HG03439 (cell line): ENCODE results near the gene RBMS3.

Experiments used
- ATAC-seq: cut with Tn5 transposase; IDR thresholded peaks from one replicate; pipeline ENCODE4 v1.9.1; 2021; ENCODE audit warnings: mild to moderate bottlenecking, moderate library complexity; ENCODE audit not compliant: unreplicated experiment

RBMS3 gene

DNA sequence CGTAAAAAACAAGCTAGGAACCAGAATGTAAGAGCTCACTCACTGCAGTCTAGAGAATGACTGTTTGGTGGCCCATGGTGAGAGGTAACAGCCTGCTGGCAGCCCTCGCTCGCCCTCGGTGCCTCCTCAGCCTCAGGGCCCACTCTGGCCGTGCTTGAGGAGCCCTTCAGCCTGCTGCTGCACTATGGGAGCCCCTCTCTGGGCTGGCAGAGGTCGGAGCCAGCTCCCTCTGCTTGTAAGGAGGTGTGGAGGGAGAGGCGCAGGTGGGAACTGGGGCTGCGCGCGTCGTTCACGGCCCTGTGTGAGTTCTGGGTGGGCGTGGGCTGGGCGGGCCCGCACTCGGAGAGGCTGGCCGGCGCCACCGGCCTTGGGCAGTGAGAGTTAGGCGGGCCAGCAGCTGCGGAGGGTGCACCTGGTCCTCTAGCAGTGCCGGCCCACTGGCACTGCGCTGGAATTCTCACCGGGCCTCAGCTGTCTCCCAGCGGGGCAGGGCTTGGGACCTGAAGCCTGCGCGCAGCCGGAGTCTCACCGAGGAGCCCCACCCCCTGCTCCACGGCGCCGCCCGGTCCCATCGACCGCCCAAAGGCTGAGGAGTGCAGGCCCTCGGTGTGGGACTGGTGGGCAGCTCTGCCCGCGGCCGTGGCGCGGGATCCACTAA lies 420.6 kb downstream of the RBMS3 start:
- ATAC-seq, result no peak

- ATAC-seq, result no peak
These were observed 425.3 kb downstream of the RBMS3 start for GRCh38 chr3:29705906-29706844.

GRCh38 chr3:29708884-29709283 lies 428.0 kb downstream of the RBMS3 start:
- no peak for ATAC-seq

GRCh38 chr3:29711255-29711771 lies 430.4 kb downstream of the RBMS3 start:
- no peak for ATAC-seq

- no peak for ATAC-seq
These were observed 435.3 kb downstream of the RBMS3 start for GRCh38 chr3:29716213-29716612.

GRCh38 chr3:29718661-29719065 lies 437.8 kb downstream of the RBMS3 start:
- ATAC-seq, result no peak

DNA sequence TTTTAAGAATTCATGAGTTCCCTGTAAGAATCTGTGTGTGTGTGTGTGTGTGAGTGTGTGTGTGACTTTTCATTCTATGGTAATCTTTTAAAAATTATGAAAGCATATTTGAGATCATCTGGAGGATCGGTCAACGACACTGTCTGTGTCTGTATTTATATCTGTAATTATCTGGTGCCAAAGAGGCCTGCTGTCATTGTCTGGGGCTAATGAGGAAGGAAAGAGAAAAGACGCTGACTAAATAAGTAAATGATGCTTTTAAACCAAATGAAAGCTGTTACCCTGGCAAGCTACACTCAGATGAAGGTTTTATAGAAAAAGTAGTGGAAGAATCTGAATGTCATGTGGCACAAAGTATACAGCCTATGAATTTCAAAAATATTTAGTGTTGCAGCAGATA lies 439.8 kb downstream of the RBMS3 start:
- ATAC-seq, result no peak

GRCh38 chr3:29721789-29722188 lies 440.9 kb downstream of the RBMS3 start:
- ATAC-seq, result no peak

DNA sequence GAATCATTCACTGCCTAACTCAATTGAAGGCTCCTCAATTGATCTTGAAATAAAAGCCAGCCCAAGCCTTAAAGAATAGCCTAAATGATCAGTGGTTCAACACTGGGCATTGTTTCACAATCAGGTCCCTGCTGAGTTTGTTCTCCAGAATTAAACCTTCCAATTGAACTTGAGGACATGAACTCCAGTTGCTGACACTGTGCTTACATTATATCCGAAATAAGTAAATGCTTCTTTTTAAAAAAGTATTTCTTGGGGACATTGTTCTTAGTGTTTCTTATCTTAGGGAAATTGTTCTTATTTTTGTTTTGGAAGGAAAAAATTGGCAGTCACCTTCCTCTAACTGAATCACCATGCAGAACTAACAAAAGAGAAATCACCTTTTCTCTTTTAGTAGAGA lies 450.2 kb downstream of the RBMS3 start:
- ATAC-seq, result no peak

- ATAC-seq, result no peak
These were observed 460.4 kb downstream of the RBMS3 start for GRCh38 chr3:29741231-29741630.

- ATAC-seq, result no peak
These were observed 464.5 kb downstream of the RBMS3 start for GRCh38 chr3:29745232-29745870.

DNA sequence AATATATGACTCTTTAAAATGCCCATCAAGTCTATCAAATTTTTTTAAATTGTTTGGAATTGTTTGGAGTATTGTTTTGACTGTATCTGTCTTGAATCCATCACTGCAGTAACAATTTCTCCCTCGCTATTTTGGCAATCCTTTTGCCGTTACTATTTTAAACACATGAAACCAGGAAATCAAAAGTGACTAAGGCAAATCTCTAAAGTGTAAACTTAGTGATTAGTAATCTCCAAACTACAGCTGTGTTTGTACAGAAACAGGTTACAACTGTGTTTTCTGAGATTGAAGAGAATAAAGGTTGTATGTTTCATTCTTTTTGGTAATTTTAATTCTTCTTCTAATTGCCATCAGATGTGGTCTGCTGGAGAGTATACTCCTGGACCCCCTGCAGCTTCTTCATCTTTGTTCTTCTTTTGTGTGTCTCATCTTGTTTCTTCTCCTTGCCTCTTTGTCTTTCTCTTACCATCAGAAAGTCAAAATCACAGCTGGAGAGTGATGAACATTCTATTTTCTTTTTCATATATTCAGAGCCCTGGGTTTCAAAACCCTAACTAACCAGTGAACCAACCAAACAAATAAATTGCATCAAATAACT lies 465.4 kb downstream of the RBMS3 start:
- ATAC-seq, result no peak

DNA sequence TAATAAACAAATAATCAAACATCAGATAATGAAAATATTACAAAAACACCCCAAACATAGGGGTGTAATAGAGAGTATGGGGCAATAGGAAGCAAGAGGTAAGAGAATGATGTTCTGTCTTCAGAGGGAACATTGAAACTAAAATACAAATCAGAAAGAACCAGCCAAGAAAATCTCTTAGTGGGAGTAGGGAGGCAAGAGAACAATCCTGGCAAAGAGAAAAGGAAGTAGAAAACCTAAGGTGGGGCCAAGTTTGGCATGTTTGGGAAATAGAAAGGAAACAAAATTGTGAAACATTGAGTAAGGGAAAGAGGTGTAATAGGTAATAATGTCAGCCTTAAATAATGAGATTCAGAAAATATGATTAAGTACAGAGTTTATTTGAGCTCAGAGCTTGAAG lies 467.1 kb downstream of the RBMS3 start:
- ATAC-seq, result no peak

- no peak for ATAC-seq
These were observed 470.9 kb downstream of the RBMS3 start for GRCh38 chr3:29751647-29752314.

DNA sequence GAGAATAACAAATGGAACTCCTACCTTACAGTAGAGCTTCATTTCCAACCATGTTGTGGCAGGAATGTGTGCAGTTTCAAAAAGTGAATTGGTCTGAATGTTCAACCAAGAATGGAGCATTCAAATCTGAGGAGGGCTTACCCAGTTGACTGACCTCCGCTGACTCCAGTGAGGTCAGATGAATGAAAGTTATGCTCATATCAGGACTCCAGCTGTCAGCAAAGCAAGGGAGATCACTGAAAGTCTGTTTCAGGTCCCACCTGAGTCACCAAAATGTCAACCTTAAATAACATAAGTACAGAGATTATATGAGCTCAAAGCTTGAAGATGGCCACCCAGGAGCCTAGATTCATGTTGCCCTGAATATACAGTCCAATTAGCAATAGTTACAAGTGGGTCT lies 473.5 kb downstream of the RBMS3 start:
- no peak for ATAC-seq

DNA sequence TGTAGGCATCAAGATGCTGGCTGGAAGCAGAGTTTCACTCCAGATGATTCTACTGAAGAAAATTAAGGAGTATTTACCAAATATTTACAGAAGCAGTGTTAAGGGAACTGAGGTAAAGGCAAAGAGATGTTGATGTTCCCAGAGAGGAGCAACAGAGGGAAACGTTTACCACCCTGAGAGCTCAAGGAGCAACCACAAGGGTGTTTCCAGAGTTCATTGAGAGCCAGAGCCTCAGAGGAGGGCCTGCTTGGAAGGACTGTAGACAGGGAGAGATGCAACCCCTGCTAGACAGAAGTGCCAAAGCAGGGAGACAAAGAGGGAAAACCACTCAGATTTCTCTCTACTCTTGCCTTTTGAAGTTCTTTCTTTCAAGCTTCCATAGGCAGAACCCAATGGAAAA lies 474.5 kb downstream of the RBMS3 start:
- no peak for ATAC-seq

- no peak for ATAC-seq
These were observed 476.3 kb downstream of the RBMS3 start for GRCh38 chr3:29757054-29757777.

DNA sequence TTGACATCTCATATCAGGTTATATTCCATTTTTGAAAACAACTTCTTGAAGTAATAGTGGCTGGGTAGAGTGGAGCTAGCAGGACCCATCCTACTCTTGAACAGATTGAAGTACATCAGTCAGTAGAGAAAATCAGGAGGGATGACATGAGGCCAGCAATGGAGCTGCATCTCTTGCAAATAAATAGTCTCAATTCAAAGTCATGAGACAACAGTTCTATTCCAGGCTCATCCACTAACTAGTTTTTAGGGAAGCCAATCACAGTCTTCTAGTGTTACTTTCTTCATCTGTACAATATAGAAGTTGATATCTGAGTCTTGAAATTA lies 477.2 kb downstream of the RBMS3 start:
- ATAC-seq, result no peak

DNA sequence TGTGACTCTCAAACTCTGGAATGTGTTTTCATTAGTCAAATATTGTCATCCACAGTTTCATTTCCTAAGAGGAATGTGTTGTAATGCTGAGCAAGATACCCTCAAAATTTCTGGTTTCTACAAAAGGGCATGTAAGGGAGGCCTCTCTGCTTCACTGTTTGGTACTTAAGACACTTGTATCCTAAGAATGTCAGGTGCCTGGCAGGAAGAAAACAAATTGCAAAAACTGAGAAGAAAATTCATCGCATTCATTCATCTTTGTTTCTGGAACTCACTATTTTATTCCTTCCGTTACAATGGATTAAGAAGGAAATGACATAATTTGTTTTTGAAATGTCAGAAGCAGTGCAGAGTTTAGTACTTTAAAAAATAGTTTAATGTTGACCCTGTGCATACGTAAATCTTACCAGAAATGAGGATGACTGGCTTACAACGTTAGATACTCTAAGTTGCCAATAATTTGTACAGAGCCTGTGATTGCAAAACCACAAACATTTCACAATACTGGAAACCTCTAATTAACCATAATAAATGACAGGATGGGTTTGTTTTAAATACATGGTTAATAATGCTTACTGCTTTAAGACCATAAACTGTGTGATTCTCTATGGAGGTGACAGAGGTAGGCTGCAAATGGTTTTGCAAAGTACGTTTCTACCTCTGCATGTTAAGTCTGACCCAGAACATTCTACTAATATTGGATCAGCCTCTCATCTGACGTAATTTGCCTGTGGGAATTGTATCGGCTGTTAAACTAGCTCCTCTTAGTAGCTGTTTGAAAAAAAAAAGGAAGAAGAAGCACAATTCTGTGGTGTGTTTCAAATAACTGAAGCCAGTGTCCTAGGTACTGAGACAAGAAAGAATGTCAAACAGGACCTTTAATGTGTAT lies 477.8 kb downstream of the RBMS3 start:
- no peak for ATAC-seq
